Middle frontal gyrus (tissue), 1 donor: ENCODE measurements around the gene ZSCAN5A.
"Not testable (repeated sequence)": the region's sequence is repeated elsewhere in the genome, so short reads cannot be mapped to it uniquely, and the experiment has no call there.

Experiments used
- DNase-seq: peaks from one replicate; pipeline ENCODE4 v3.0.0-alpha.2; 2015; ENCODE audit warnings: low spot score; ENCODE audit errors: extremely low spot score

The ZSCAN5A gene

DNA sequence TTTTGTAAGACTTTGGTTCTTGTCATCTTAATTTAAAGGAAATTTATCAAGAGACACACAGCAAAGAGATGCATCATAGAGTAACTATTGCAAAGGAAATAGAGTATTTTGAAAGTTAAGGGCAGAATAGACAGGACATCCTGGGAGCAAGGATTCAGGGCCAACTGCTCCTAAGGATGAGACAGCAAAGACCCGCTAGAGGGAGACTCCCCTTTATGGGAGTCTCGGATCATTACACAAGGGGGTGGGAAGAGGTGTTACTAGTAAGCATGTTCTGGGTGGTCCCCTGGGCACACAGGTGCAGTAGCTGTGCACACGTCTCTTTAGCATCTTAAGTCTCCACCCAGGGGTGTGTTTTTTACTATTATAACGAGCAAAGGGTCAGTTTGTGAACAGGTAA, 102.9 kb downstream of the ZSCAN5A start:
- no peak for DNase-seq

GRCh38 chr19:56210036-56210435, 104.6 kb downstream of the ZSCAN5A start:
- DNase-seq: not testable (repeated sequence)

DNA sequence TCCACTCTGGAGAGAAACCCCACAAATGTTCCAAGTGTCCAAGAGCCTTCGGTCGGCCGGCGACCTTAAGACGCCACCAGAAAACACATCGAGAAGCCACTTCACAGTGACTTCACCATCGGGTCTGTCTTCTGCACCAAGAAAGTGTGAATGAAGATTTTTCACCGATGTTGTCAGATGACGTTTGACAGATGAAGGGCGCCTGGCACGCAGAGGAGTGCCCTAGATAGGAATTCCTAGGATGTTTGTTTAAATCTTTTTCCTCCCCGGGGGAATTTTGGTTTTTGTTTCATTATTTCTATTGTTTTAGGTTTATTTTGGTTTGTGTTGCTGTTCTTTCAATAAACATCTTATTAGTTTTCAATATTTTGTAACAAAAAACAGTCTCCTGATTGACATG, 105.5 kb downstream of the ZSCAN5A start:
- no peak for DNase-seq

GRCh38 chr19:56207581-56207980, 107.1 kb downstream of the ZSCAN5A start:
- DNase-seq: not testable (repeated sequence)

DNA sequence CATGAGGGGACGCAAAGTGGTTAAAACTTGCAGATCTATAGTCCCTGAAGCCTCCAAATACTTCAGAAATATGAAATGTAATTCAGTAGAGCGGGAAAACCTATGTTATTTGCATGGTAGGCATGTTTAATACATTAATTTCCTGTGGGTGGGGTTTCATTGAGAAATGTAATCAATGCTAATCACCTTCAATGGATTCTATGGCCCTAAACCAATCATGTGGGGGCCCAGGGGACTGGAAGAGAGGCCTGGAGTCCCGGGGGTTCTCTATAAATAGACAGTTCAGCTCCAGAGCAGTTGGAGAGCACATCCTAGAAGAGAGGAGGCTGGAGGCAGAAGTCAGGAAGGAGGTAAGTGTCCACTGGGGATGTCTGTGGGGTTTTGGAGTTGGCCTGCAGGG, 112.7 kb downstream of the ZSCAN5A start, which contains the start of gene ZSCAN5C:
Gene ZSCAN5C, plus strand, starts transcription at position 301 of the 400 bp plus-strand sequence. CDS start 3,641 bp downstream, outside the sequence.
- DNase-seq: no peak

GRCh38 chr19:56199687-56200086, 115.0 kb downstream of the ZSCAN5A start:
- DNase-seq: no peak

GRCh38 chr19:56197646-56198045, 117.0 kb downstream of the ZSCAN5A start, which contains the start of gene ZSCAN5B:
Gene ZSCAN5B (minus strand): TSS chr19:56197783. CDS start chr19:56193052, 4,731 bp downstream.
- DNase-seq: not testable (repeated sequence)

- DNase-seq: no peak
Observed at GRCh38 chr19:56193981-56194640, 120.5 kb downstream of the ZSCAN5A start.

- no peak for DNase-seq
Observed at GRCh38 chr19:56191711-56192110, 122.9 kb downstream of the ZSCAN5A start.

- DNase-seq: no peak
Observed at GRCh38 chr19:56191115-56191514, 123.5 kb downstream of the ZSCAN5A start.

DNA sequence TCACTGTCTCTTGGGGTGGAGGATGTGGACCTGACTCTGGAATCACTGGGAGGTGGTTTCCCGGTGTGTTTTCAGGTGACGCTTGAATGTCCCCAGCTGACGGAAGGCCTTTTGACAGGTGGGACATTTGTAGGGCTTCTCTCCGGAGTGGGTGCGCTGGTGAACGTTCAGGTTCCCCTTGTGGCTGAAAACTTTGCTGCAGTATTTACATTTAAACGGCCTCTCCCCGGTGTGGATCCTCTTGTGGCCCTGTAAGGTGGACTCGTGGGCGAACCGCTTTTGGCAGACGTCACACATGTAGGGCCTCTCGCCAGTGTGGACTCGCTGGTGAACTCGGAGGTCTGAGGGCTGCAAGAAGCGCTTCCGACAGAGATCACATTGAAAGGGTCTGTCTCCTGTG, 124.9 kb downstream of the ZSCAN5A start:
- no peak for DNase-seq

- no peak for DNase-seq
Observed at GRCh38 chr19:56177564-56178243, 136.9 kb downstream of the ZSCAN5A start.

- DNase-seq: no peak
Observed at GRCh38 chr19:56176881-56177280, 137.8 kb downstream of the ZSCAN5A start.

- DNase-seq: not testable (repeated sequence)
Observed at GRCh38 chr19:56176310-56176709, 138.3 kb downstream of the ZSCAN5A start.

- not testable (repeated sequence) for DNase-seq
Observed at GRCh38 chr19:56175861-56176307, 138.8 kb downstream of the ZSCAN5A start, which contains the start of gene GALP. Gene GALP (plus strand): TSS chr19:56176008. CDS start chr19:56177109, 1,101 bp downstream.

DNA sequence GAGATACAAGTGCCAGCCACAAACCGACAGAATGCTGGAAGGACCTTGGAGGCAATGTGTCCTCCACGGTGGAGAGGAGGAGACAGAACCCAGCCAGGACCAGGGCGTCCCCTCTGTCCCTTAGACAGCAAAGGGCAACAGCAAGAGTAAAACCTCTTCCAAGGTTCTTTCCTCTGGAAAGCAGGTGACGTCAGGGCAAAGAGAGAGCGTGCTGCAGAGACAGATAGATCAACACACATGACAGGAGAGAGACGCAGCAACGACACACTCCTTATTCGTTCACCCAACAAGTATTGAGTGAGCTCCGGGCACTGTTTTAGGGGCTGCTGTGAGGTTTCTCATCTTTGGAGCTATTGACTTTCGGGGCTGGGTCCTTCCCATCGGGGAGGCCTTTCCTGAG, 140.1 kb downstream of the ZSCAN5A start:
- no peak for DNase-seq

- no peak for DNase-seq
Observed at GRCh38 chr19:56174086-56174485, 140.6 kb downstream of the ZSCAN5A start.
